Activated CD4-positive, CD25-positive, alpha-beta regulatory T cell (primary cell): Measurements from ENCODE around the gene CLDN7.

Experiments used
- DNase-seq, 4 experiments: peaks; one replicate each; lab custom pipeline; 2025; lab: John Stamatoyannopoulos, UW

The CLDN7 gene

GRCh38 chr17:7237266-7237760 is 25.0 kb downstream of the CLDN7 start:
- DNase-seq, result no peak

- no peak for DNase-seq
These were observed 25.5 kb downstream of the CLDN7 start for GRCh38 chr17:7236808-7237207.

- no peak for DNase-seq
These were observed 26.3 kb downstream of the CLDN7 start for GRCh38 chr17:7235693-7236665.

GRCh38 chr17:7234083-7234951 is 28.0 kb downstream of the CLDN7 start, which contains the start of gene DVL2:
DVL2 (minus strand) TSS chr17:7234517; CDS start chr17:7234262, 255 bp downstream.
- DNase-seq, result peak; percentile 78 to 89 (median 84)

GRCh38 chr17:7233701-7234082 is 28.6 kb downstream of the CLDN7 start:
- no peak for DNase-seq

GRCh38 chr17:7232114-7232513 is 30.2 kb downstream of the CLDN7 start:
- no peak for DNase-seq

- DNase-seq, result no peak
These were observed 32.8 kb downstream of the CLDN7 start for GRCh38 chr17:7229504-7229903.

GRCh38 chr17:7228920-7229319 is 33.4 kb downstream of the CLDN7 start:
- DNase-seq, result no peak

- DNase-seq, result no peak
These were observed 35.3 kb downstream of the CLDN7 start for GRCh38 chr17:7226721-7227710.

GRCh38 chr17:7225711-7226331 is 36.5 kb downstream of the CLDN7 start:
- DNase-seq, result no peak

- DNase-seq, result no peak
These were observed 37.6 kb downstream of the CLDN7 start for GRCh38 chr17:7224661-7225111.

GRCh38 chr17:7224110-7224509 is 38.2 kb downstream of the CLDN7 start:
- no peak for DNase-seq

- no peak for DNase-seq
These were observed 38.9 kb downstream of the CLDN7 start for GRCh38 chr17:7223375-7223774.

GRCh38 chr17:7222972-7223292 is 39.3 kb downstream of the CLDN7 start:
- no peak for DNase-seq

- no peak for DNase-seq
These were observed 39.9 kb downstream of the CLDN7 start for GRCh38 chr17:7222093-7222971.

GRCh38 chr17:7221278-7222092 is 40.8 kb downstream of the CLDN7 start:
- no peak for DNase-seq

- DNase-seq, result peak; percentile 26 to 38 (median 28)
These were observed 41.5 kb downstream of the CLDN7 start for GRCh38 chr17:7220593-7221277.
